ENCODE results near the gene BCAM.

DNA sequence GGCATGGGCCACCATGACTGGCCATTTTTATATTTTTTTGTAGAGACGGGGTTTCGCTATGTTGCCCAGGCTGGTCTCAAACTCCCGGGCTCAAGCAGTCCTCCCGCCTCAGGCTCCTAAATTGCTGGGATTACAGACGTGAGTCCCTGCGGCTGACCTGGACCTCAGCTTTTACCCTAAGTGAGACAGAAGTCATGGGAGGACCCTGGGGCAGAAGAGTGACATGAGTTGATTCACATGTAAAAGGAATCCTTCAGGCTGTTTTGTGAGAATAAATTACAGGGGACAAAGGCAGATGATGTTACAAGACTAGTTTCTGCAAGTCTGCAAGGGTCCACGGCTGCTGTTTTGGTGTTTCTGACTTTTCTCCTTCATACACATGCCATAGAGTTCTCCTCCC lies 2.6 kb upstream of the BCAM start:
- TF ChIP-seq POLR2A (IDR thresholded peaks at IDR 0.05; ENCODE audit: low read depth, low read length) = no peak
- TF ChIP-seq POLR2AphosphoS5 (IDR thresholded peaks at IDR 0.05; ENCODE audit: low read depth, low read length) = no peak
- no peak for TF ChIP-seq TAF1 (IDR thresholded peaks at IDR 0.05; ENCODE audit: low read depth, low read length)
- no peak for TF ChIP-seq POU2F2 (IDR thresholded peaks at IDR 0.05; ENCODE audit: low read depth, low read length)
- no peak for TF ChIP-seq SPI1 (IDR thresholded peaks at IDR 0.05; ENCODE audit: low read depth, low read length)

All from GM12891 (cell line).